Keratinocyte (primary cell): ENCODE data around the gene POLD1. TPM values are rescaled to one million over a fixed set of nuclear protein-coding genes. Genes with fewer than 3 reads are reported as not detected.

Source experiments
- DNase-seq: peaks from one replicate; pipeline ENCODE4 v3.0.0-alpha.2; 2011; ENCODE audit warnings: low read depth, missing footprints, low spot score
- FAIRE-seq: peaks from 2 replicates; lab custom pipeline; 2011; peaks lifted over from hg19 to GRCh38; lab: Jason Lieb, UNC
- H2AFZ ChIP-seq: 2 replicates; pipeline ENCODE4 v1.6.0; 2012; ENCODE audit warnings: low read length, control low read depth, inconsistent platforms; ENCODE audit not compliant: control insufficient read depth
- H3K27ac ChIP-seq: 2 replicates; pipeline ENCODE4 v1.5.1; 2011; ENCODE audit warnings: low read length; ENCODE audit not compliant: control insufficient read depth, insufficient read depth
- H3K27me3 ChIP-seq: 3 replicates; pipeline ENCODE4 v1.6.0; 2011; ENCODE audit warnings: low read length; ENCODE audit not compliant: control insufficient read depth, insufficient read depth; ENCODE audit errors: extremely low read depth
- H3K36me3 ChIP-seq, 2 experiments: 2 replicates in 1 of 2; 3 replicates in 1 of 2; pipeline ENCODE4 v1.5.1; 2011; ENCODE audit warnings: low read length in 2 of 2, mild to moderate bottlenecking in 1 of 2; ENCODE audit not compliant: control insufficient read depth in 2 of 2, insufficient read depth in 2 of 2; ENCODE audit errors: extremely low read depth in 1 of 2
- H3K4me1 ChIP-seq: 3 replicates; pipeline ENCODE4 v1.5.1; 2011; ENCODE audit warnings: low read length; ENCODE audit not compliant: control insufficient read depth, insufficient read depth; ENCODE audit errors: extremely low read depth
- H3K4me2 ChIP-seq: 3 replicates; pipeline ENCODE4 v1.6.0; 2011; ENCODE audit warnings: low read depth, low read length; ENCODE audit not compliant: control insufficient read depth, insufficient read depth; ENCODE audit errors: extremely low read depth
- H3K4me3 ChIP-seq, 3 experiments: fragments of 200-600 bp in 1 of 3; sonication (generic) in 1 of 3; 2 replicates in 2 of 3; 3 replicates in 1 of 3; pipeline ENCODE4 v1.5.1; 2011 to 2016; ENCODE audit warnings: low read length in 3 of 3, mild to moderate bottlenecking in 3 of 3, control low read depth in 2 of 3, inconsistent platforms in 1 of 3, low read depth in 1 of 3, mixed read lengths in 1 of 3, mixed run types in 1 of 3, moderate library complexity in 1 of 3; ENCODE audit not compliant: control insufficient read depth in 2 of 3, insufficient read depth in 2 of 3; ENCODE audit errors: extremely low read depth in 1 of 3
- H3K79me2 ChIP-seq: 2 replicates; pipeline ENCODE4 v1.6.0; 2012; ENCODE audit warnings: low read length; ENCODE audit not compliant: control insufficient read depth, insufficient read depth
- H3K9ac ChIP-seq: 3 replicates; pipeline ENCODE4 v1.6.0; 2011; ENCODE audit warnings: low read length; ENCODE audit not compliant: control insufficient read depth, insufficient read depth; ENCODE audit errors: extremely low read depth
- H3K9me1 ChIP-seq: 3 replicates; pipeline ENCODE4 v1.6.0; 2011; ENCODE audit warnings: low read length; ENCODE audit not compliant: control insufficient read depth, insufficient read depth; ENCODE audit errors: extremely low read depth
- H3K9me3 ChIP-seq: 2 replicates; pipeline ENCODE4 v1.5.1; 2012; ENCODE audit warnings: low read depth, low read length; ENCODE audit not compliant: control insufficient read depth
- H4K20me1 ChIP-seq: 3 replicates; pipeline ENCODE4 v1.6.0; 2011; ENCODE audit warnings: low read length; ENCODE audit not compliant: control insufficient read depth, insufficient read depth; ENCODE audit errors: extremely low read depth
- EZH2 ChIP-seq: IDR thresholded peaks from one replicate; pipeline ENCODE4 v1.6.1; 2012; ENCODE audit warnings: inconsistent platforms, mild to moderate bottlenecking, low read length, moderate library complexity
- dilution Hi-C: fragments of 300-500 bp; cut with MboI; formaldehyde crosslinking; loops from one replicate; pipeline ENCODE4 v1.7.0; 2020; ENCODE audit warnings: low sequenced_read_pairs; ENCODE audit not compliant: extremely low pct_ligation_motif_present
- polyA plus RNA-seq, 5 experiments: library from polyadenylated mRNA; depleted of rRNA in 3 of 5; stranded (reverse) in 3 of 5; stranded (forward) in 1 of 5; unstranded in 1 of 5; fragments of >200 nt; gene quantifications; 1 replicate in 1 of 5; 2 replicates in 3 of 5; 3 replicates in 1 of 5; pipeline versions ENCODE4 v1.2.1 to v1.2.3, GENCODE V29; 2011 to 2012; ENCODE audit warnings: missing spikeins in 2 of 5, low read depth in 1 of 5, low replicate concordance in 1 of 5
- TF ChIP-seq, protein P1 (sequence below), 3 experiments: IDR thresholded peaks in 1 of 3; conservative IDR thresholded peaks in 1 of 3; optimal IDR thresholded peaks in 1 of 3; 2 replicates in 2 of 3; 3 replicates in 1 of 3; pipeline versions ENCODE3 to v1.5.1; 2011; ENCODE audit warnings: low read length in 3 of 3, mild to moderate bottlenecking in 3 of 3, moderate library complexity in 2 of 3, control low read depth in 1 of 3, inconsistent platforms in 1 of 3; ENCODE audit not compliant: insufficient read depth in 2 of 3; ENCODE audit errors: extremely low read depth in 1 of 3

The POLD1 gene
- polyA plus RNA-seq, 1 donor (not counting 4 experiments of a cell fraction or from before 2014, with no cell fraction given), result 8.7 TPM

DNA sequence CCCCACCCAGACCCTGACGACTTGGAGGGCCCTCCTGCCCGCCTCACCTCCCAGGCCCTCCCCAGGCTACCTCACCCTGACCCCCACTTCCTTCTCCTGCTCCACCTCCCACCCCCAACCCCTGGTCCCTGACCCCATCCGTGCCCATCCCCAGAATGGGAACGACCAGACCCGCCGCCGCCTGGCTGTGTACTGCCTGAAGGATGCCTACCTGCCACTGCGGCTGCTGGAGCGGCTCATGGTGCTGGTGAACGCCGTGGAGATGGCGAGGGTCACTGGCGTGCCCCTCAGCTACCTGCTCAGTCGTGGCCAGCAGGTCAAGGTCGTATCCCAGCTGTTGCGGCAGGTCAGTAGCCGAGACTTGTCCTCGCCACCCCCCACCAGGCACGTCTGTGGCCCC lies 22.7 kb downstream of the POLD1 start:
- Histone ChIP-seq H3K79me2 (no peaks in the 10 kb centered on the region), H3K4me2 (no peak overlapping the region), H3K4me3 (no peak overlapping the region), H3K27me3 (no peaks in the 10 kb centered on the region), H3K9me3 (no peaks in the 10 kb centered on the region), H3K36me3 (peaks cover 5 to 13% of the 10 kb centered on the region in 2 experiments), H2AFZ (no peak overlapping the region), H3K4me1 (no peaks in the 10 kb centered on the region), H3K9ac (no peak overlapping the region), H3K9me1 (no peaks in the 10 kb centered on the region), H4K20me1 (no peaks in the 10 kb centered on the region), H3K27ac (no peak overlapping the region)
- FAIRE-seq (no peak), DNase-seq (no peak)
- TF ChIP-seq, protein P1, sequence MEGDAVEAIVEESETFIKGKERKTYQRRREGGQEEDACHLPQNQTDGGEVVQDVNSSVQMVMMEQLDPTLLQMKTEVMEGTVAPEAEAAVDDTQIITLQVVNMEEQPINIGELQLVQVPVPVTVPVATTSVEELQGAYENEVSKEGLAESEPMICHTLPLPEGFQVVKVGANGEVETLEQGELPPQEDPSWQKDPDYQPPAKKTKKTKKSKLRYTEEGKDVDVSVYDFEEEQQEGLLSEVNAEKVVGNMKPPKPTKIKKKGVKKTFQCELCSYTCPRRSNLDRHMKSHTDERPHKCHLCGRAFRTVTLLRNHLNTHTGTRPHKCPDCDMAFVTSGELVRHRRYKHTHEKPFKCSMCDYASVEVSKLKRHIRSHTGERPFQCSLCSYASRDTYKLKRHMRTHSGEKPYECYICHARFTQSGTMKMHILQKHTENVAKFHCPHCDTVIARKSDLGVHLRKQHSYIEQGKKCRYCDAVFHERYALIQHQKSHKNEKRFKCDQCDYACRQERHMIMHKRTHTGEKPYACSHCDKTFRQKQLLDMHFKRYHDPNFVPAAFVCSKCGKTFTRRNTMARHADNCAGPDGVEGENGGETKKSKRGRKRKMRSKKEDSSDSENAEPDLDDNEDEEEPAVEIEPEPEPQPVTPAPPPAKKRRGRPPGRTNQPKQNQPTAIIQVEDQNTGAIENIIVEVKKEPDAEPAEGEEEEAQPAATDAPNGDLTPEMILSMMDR (optimal IDR thresholded peaks at IDR 0.05 in 1 of 3, IDR thresholded peaks at IDR 0.05 in 1 of 3, conservative IDR thresholded peaks at IDR 0.05 in 1 of 3; ENCODE audit: extremely low read depth in 1 of 3, insufficient read depth in 2 of 3, low read length in 3 of 3), result no peak
- TF ChIP-seq EZH2, result no peak
- dilution Hi-C loops, result no loop called here

DNA sequence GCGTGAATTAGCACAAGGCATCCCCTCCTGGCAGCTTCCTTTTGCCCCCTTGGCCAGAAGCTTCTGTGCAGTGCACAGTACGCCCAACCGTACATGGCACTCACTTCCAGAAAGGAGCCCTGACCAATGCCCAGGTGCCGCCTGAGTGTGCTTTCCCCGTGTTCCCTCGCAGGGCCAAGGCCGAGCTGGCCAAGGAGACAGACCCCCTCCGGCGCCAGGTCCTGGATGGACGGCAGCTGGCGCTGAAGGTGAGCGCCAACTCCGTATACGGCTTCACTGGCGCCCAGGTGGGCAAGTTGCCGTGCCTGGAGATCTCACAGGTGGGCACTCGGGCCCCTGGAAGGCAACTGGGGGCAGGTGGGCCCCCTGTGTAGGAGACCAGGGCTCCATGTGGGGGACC lies 25.2 kb downstream of the POLD1 start:
- Histone ChIP-seq H3K9me1 (no peaks in the 10 kb centered on the region), H2AFZ (no peak overlapping the region), H3K79me2 (no peaks in the 10 kb centered on the region), H4K20me1 (no peaks in the 10 kb centered on the region), H3K27ac (no peak overlapping the region), H3K4me2 (no peak overlapping the region), H3K27me3 (no peaks in the 10 kb centered on the region), H3K4me3 (no peak overlapping the region), H3K4me1 (no peaks in the 10 kb centered on the region), H3K9ac (no peak overlapping the region), H3K9me3 (no peaks in the 10 kb centered on the region), H3K36me3 (peaks cover 9 to 11% of the 10 kb centered on the region in 2 experiments)
- FAIRE-seq (no peak), DNase-seq (no peak)
- dilution Hi-C loops, result no loop called here
- TF ChIP-seq, protein P1 (optimal IDR thresholded peaks at IDR 0.05 in 1 of 3, IDR thresholded peaks at IDR 0.05 in 1 of 3, conservative IDR thresholded peaks at IDR 0.05 in 1 of 3; ENCODE audit: extremely low read depth in 1 of 3, insufficient read depth in 2 of 3, low read length in 3 of 3), result no peak
- TF ChIP-seq EZH2, result no peak
